GM10847 (cell line): ENCODE data around the gene CCDC71.

Experiments used
- POLR2A ChIP-seq: IDR thresholded peaks from 2 replicates; pipeline ENCODE4 v1.6.1; 2011; ENCODE audit not compliant: insufficient read length; ENCODE audit errors: extremely low read depth

CCDC71 gene

GRCh38 chr3:49173792-49174170, 7.7 kb upstream of the CCDC71 start:
- TF ChIP-seq POLR2A: no peak

- TF ChIP-seq POLR2A: no peak
Observed at GRCh38 chr3:49173116-49173791, 7.1 kb upstream of the CCDC71 start.

DNA sequence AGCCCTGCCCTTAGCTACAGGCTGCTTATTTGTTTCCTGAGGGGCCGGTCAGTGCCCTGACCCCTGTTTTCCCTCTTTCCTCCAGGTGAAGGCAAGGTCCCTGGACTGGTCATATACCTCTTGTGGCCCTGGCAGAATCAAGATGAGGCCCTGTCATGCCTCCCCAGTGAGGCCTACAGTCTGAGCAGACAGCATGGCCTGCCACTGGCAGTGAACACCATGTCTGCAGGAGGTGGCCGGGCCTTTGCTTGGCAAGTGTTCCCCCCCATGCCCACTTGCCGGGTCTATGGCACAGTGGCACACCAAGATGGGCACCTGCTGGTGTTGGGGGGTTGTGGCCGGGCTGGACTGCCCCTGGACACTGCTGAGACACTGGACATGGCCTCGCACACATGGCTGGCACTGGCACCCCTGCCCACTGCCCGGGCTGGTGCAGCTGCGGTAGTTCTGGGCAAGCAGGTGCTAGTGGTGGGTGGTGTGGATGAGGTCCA, 6.5 kb upstream of the CCDC71 start:
- TF ChIP-seq POLR2A: no peak

DNA sequence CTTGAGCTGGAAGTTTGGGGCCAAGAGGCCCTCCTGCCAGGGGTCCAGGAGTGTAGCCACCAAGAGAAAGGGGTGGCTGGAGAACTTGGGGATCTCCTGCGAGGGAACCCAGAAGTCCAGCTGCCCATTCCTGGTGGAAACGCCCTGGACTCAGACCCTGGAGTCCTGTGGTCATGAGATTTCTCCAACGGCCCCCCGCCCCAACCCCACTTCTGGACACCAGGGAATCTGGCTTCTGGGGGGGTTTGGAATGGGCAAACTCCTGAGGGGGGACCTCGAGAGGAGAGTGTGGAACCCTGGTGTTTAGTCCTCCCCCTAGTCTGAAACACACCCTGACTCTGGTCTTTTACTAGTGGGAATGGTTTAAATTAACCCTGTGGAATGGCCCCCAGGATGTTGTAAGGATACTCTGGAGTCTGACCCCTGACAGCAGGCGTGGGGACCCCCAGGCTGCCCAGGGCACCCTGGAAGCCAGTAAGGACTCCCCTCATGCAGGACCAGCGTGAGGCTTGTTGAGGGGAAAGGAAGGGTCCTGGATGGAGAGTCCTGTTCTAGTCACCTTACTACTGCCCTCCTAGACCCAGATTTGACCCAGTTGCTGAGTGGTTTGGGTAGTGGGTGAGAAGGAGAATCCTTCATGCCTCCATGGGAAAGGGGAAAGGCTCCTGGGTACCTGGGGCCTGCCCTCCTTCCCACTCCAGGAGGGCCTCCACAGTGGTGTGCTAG, 5.8 kb upstream of the CCDC71 start:
- TF ChIP-seq POLR2A: no peak

DNA sequence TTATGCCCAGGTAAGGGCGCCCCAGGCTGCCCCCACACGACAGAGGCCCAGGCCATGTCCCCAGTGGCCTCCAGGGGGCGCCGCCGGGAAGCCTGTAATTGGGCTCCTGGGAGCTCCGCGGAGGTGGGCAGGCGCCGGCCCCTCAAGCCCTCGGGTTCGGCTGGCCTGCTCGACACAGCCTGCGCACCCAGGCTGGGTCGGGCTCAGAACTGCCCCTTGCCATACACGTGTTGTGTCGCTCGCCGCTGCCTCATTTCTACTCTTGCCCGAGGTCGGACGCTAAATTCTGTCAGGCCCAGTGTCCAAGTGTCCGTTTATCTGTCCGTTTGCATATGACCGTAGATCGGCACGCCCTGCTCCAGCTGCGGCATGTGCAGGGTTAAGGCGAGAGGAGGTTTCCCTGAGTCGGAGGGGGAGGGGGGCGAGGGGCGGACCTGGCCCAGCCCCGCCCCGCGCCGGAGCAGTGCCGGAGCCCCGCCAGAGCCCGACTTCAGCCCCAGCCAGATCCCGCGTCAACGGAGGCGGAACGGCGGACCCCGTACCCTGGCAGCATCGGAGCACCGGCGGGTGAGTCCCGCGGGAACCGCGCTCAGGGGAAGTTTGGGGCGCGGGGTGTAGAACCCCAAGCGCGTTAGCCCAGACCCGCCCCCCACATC, 5.1 kb upstream of the CCDC71 start, which contains the start of gene KLHDC8B:
TSS of gene KLHDC8B (plus strand) at position 480 of the 656 bp plus-strand sequence. CDS start 1,172 bp downstream, outside the sequence.
- TF ChIP-seq POLR2A: no peak

DNA sequence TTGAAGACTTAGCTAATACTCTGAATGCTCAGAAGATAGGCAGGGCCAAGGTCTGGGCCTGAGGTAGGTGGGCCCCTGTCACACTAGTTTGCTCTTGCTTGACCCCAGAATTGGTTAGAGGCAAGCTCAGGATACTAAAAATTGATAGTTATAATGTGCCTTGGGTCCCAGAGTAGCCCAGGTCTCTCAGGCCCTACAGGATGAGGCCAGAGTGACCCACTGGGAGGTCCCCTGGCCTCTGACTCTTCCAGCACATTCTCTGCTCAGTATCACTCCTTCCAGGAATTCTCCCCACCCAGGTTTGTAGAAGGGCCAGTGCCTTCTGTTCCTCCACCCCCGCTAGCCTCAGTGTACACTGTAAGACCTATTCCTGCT, 4.6 kb upstream of the CCDC71 start:
- TF ChIP-seq POLR2A: no peak

- no peak for TF ChIP-seq POLR2A
Observed at GRCh38 chr3:49166752-49167556, 823 bp upstream of the CCDC71 start.

DNA sequence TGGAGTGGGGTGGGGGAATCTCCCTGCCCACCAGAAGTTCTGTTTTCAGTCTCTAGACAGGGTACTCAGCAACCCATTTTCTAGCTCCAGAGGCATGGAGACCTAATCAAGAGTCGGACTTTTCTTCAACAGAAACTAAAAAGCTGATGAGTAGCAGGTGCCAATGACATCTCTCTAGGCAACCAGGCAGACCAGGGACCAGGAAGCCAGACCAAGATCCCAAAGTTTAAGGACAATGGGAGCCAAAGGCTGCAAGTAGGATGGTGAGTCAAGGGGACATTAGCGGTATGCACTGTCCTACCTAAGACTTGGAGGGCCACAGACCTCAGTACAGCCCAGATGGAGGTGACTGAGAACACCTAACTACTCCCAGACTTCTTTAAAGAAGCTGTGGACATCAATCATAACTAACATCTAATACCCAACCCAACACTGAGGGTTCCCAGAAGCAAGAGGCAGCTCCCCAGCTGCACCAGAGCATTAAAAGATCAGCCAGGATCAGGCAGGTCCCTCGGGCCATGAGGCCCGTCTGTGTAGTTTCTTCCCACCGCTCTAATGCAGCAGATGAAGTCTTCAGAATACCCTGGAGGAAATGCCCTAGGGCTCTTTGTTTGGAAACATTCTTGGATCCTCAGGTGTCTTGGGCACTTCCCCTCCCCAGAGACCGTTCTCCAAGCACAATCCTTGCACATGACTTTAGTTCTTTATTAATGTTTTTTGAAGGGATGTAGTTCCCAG, 979 bp downstream of the CCDC71 start:
- no peak for TF ChIP-seq POLR2A

DNA sequence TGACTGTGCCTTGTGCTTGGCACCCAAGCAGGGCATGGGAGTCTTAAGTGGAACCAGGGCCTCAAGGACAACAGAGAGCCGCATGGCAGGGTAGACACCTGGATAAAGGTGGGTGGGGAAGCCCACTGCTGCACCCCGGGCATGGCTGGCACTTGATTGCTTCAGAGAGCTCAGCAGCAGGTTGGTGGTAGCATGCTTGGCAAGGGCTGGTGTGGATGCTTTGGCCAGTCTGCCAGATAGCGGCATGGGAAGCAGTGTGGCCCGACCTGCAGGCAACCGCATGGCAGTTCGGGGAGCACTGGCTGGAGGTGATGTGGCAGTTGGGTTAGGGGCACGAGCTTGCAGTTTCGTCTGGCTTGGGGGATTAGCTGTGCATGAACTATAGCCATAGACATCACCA, 2.5 kb downstream of the CCDC71 start:
- no peak for TF ChIP-seq POLR2A

DNA sequence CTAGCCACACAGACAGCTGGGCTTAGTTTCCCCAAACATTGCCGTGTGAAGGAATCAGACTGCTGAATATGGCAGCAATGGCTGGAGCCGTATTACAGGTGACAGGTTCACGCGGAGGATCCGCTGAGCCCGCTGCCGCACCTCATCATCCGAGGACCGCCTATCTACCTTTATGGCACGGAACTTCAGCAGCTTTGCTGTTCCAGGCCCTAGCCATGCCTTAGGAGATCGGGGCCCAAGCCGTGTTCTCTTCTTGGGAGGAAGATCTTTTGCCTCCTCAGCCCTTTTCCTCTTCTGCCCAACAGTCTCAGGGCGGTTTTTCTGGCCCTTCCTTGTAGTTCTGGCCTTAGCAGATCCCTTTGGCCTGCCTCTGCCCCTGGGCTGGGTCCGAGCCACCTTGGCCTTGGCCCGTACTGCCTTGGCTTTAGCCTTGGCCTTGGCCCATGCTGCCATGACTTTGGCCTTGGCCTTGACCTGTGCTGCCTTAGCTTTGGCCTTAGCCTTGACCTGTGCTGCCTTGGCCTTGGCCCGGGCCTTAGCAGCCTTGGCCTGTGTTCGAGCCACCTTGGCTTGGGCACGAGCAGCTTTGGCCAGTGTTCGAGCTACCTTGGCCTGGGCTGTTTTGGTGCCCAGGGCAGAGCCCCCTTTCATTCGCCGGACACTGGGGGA, 3.2 kb downstream of the CCDC71 start:
- no peak for TF ChIP-seq POLR2A

DNA sequence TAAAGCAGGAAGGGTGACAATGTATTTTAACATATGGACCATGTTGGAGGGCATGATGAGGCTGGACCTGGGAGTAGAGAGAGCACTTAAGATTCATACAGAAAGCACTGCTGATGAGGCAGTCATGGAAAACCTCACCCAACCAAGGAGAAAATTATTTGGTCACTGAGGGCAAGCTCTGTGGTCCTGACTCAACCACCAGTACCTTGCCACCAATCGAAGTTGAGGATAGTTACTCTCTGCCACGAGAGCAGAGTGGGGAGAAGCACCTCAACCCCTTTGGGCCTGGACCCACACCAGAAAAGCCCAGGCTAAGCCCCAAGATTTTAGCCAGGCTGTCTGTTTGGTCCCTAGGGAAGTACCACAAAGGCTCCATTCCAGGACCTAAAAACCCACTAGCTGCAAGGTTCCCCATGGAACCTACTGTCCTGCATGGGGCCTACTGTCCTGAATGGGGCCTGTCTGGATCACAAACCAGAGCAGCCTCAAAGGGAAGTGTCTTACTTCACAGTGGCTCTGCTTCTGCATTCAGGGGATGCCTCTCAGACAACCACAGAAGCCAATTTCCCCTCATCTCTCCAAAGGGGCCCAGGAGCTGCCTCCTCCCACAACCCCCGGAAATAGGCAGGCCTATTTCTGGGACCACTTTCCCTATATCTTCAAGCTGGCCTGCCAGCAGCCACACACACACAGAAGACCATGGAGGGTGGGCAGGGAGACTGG, 4.2 kb downstream of the CCDC71 start:
- TF ChIP-seq POLR2A: no peak

DNA sequence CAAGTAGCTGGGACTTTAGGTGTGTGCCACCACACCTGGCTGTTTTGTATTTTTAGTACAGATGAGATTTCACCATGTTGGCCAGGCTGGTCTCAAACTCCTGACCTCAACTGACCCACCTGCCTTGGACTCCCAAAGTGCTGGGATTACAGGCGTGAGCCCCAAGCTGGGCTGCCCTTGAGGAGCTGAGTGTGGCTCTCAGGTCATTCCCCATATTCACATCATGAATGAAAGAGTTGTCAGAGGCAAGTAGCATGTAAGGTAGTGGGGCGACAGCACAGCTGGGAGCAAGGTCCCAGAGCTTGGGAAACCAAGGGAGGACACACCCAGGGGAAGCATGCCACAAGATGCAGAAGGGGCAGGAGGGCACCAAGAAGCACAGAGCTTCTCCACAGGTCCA, 4.9 kb downstream of the CCDC71 start:
- no peak for TF ChIP-seq POLR2A

DNA sequence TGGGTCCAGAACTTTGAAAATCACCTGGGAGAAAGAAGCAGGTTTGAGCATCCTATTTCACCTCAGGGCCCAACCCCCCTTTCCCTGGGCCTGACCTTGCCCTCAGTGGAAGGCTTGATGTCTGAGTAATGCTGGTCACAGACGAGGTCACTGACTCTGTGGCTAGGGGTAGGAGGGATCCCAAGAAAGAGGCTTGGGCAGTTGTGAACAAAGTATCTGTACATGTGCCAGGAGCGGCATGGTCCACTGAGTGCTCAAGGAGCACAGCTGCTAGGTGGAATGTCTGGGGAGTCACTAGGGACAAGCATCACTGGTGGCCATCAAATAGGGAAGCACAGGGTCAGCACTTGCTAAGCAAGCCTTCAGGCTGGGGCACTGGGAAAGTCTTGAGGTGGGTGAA, 7.3 kb downstream of the CCDC71 start:
- no peak for TF ChIP-seq POLR2A
